GM18870 (cell line): Measurements from ENCODE around the gene SLC49A3.
"Not testable (repeated sequence)": the region's sequence is repeated elsewhere in the genome, so short reads cannot be mapped to it uniquely, and the experiment has no call there.

Experiments used
- ATAC-seq: cut with Tn5 transposase; IDR thresholded peaks from one replicate; pipeline ENCODE4 v1.9.1; 2021; ENCODE audit warnings: moderate library complexity; ENCODE audit not compliant: unreplicated experiment

The SLC49A3 gene

GRCh38 chr4:681736-682451 lies 7.1 kb downstream of the SLC49A3 start:
- ATAC-seq = no peak

GRCh38 chr4:680928-681645 lies 7.9 kb downstream of the SLC49A3 start:
- no peak for ATAC-seq

GRCh38 chr4:680551-680927 lies 8.4 kb downstream of the SLC49A3 start:
- ATAC-seq = no peak

- no peak for ATAC-seq
Observed at GRCh38 chr4:680091-680490, 8.9 kb downstream of the SLC49A3 start.

GRCh38 chr4:679629-680028 lies 9.3 kb downstream of the SLC49A3 start:
- ATAC-seq = no peak

GRCh38 chr4:679104-679481 lies 9.9 kb downstream of the SLC49A3 start:
- ATAC-seq = no peak

GRCh38 chr4:678331-679103 lies 10.4 kb downstream of the SLC49A3 start:
- no peak for ATAC-seq

- no peak for ATAC-seq
Observed at GRCh38 chr4:677431-678293, 11.3 kb downstream of the SLC49A3 start.

- ATAC-seq = no peak
Observed at GRCh38 chr4:676871-677235, 12.1 kb downstream of the SLC49A3 start.

GRCh38 chr4:675980-676870 lies 12.7 kb downstream of the SLC49A3 start:
- no peak for ATAC-seq

- ATAC-seq = no peak
Observed at GRCh38 chr4:675036-675882, 13.7 kb downstream of the SLC49A3 start.

- peak; percentile 74 for ATAC-seq
Observed at GRCh38 chr4:674172-675035, 14.5 kb downstream of the SLC49A3 start, which contains the start of the genes ATP5ME and MYL5. TSS of gene ATP5ME (minus strand) at chr4:674276. CDS start at chr4:674247, 29 bp downstream. TSS of gene MYL5 (plus strand) at chr4:674542. CDS start at chr4:678027, 3,485 bp downstream.

- ATAC-seq = no peak
Observed at GRCh38 chr4:673349-674091, 15.4 kb downstream of the SLC49A3 start.

- ATAC-seq = no peak
Observed at GRCh38 chr4:671769-672168, 17.2 kb downstream of the SLC49A3 start.

GRCh38 chr4:669806-670559 lies 19.0 kb downstream of the SLC49A3 start:
- ATAC-seq = not testable (repeated sequence)

GRCh38 chr4:668219-668618 lies 20.7 kb downstream of the SLC49A3 start:
- ATAC-seq = not testable (repeated sequence)
